ENCODE data around the gene ZFP36L2.

Gene ZFP36L2

DNA sequence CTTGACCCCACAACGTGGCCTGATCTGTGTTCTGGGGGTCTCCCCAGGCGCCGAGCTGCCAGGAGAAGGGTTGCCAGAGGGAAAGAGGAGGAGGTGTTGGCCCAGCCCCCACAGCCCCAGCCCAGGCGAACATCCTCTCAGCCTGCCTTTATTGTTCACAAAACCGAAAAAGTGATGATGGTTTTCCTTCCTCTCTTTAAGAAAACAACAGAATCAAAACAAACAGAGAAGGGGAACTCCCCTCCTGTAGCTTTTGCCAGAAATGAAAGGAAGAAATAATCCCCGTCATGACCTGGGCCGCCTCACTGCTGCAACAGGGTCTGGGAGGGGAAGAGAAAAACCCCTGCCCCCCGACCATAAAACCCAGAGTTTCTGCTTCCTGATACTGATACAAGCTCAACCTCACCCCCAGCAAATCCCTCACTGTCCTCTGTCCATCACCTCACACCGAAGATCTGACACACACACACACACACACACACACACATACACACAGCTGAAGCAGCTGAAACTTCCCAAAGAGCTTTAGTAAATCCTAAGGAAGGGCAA lies 52.0 kb downstream of the ZFP36L2 start:
- H2BK15ac ChIP-seq (ENCODE audit: low read depth, poor library complexity, severe bottlenecking): no peak overlapping the region
- WGBS: 75% methylated on average over 8 of the region's 9 CpGs

More for the DNA sequence above, 52.0 kb downstream of the ZFP36L2 start:
- Histone ChIP-seq H2AFZ (ENCODE audit: low read depth, low read length) (no peak overlapping the region), H3K18ac (ENCODE audit: low read depth in 1 of 2, low read length in 2 of 2) (no peak overlapping the region), H3K9ac (ENCODE audit: low read length) (no peak overlapping the region), H3K79me1 (replicated peaks; ENCODE audit: low read length, poor library complexity, severe bottlenecking) (no peaks in the 10 kb centered on the region), H3K9me3 (ENCODE audit: control insufficient read depth, low read length) (peaks cover 24% of the 10 kb centered on the region), H3K4ac (ENCODE audit: low read depth in 1 of 2, low read length in 2 of 2) (no peak overlapping the region), H2BK120ac (ENCODE audit: low read depth, low read length) (no peak overlapping the region), H4K8ac (ENCODE audit: low read length) (no peak overlapping the region), H3K23ac (ENCODE audit: low read length in 2 of 2) (no peak overlapping the region), H4K91ac (ENCODE audit: low read length) (no peak overlapping the region), H3K4me2 (ENCODE audit: low read length, poor library complexity, severe bottlenecking) (no peak overlapping the region), H2BK12ac (ENCODE audit: low read length in 2 of 2) (no peak overlapping the region), H3K27ac (ENCODE audit: low read length, poor library complexity, severe bottlenecking) (no peak overlapping the region), H3K4me3 (ENCODE audit: insufficient read depth in 1 of 2, low read depth in 1 of 2, low read length in 2 of 2) (peak overlapping the region in 1 of 2 experiments; percentile 28), H3K27me3 (ENCODE audit: control insufficient read depth in 1 of 2, insufficient read depth in 1 of 2, low read length in 2 of 2) (no peaks in the 10 kb centered on the region), H3K14ac (ENCODE audit: low read length in 2 of 2) (no peak overlapping the region), H3K36me3 (ENCODE audit: control insufficient read depth in 1 of 2, insufficient read depth in 2 of 2, low read depth in 1 of 2, low read length in 2 of 2) (no peaks in the 10 kb centered on the region), H2BK5ac (ENCODE audit: low read depth, low read length, poor library complexity, severe bottlenecking) (no peak overlapping the region), H2AK5ac (ENCODE audit: low read length, severe bottlenecking) (no peak overlapping the region), H3K4me1 (ENCODE audit: control insufficient read depth, insufficient read depth, low read depth, low read length) (peaks cover 27% of the 10 kb centered on the region)
- DNase-seq: no peak
